Chondrocyte (in vitro differentiated cells): Measurements from ENCODE around the gene POU3F1. TPM values are rescaled to one million over a fixed set of nuclear protein-coding genes. Genes with fewer than 3 reads are reported as not detected.

Experiments used
- DNase-seq: peaks from one replicate; pipeline ENCODE4 v3.0.0; 2021; ENCODE audit warnings: mixed read lengths, low spot score
- H3K27ac Mint-ChIP-seq: one replicate; pipeline ENCODE4 v1.8.0; 2021; ENCODE audit warnings: mild to moderate bottlenecking, moderate library complexity, mixed read lengths; ENCODE audit not compliant: unreplicated experiment
- H3K27me3 Mint-ChIP-seq: 2 replicates; pipeline ENCODE4 v1.8.0; 2021; ENCODE audit warnings: low read depth, mixed read lengths
- H3K36me3 Mint-ChIP-seq: 2 replicates; pipeline ENCODE4 v1.8.0; 2021; ENCODE audit warnings: low read depth, mixed read lengths
- H3K4me1 Mint-ChIP-seq: 2 replicates; pipeline ENCODE4 v1.8.0; 2021; ENCODE audit warnings: low read depth, mild to moderate bottlenecking, mixed read lengths
- H3K4me3 Mint-ChIP-seq: one replicate; pipeline ENCODE4 v1.8.0; 2021; ENCODE audit warnings: mild to moderate bottlenecking, moderate library complexity, mixed read lengths; ENCODE audit not compliant: unreplicated experiment
- H3K9me3 Mint-ChIP-seq: 2 replicates; pipeline ENCODE4 v1.8.0; 2021; ENCODE audit warnings: low read depth, mixed read lengths
- CTCF ChIP-seq: fragments of 200-600 bp; sonication (generic); IDR thresholded peaks from 2 replicates; pipeline ENCODE4 v1.5.0; 2021; ENCODE audit warnings: antibody characterized with exemption, mild to moderate bottlenecking, moderate library complexity
- total RNA-seq: library from RNA; stranded (reverse); gene quantifications from 3 replicates; pipeline ENCODE4 v1.2.1, GENCODE V29; 2021

Gene POU3F1
- total RNA-seq, 1 donor from 2014 or later: 1.6 TPM

GRCh38 chr1:38085666-38086330, 39.2 kb upstream of the POU3F1 start:
- no peak overlapping the region for H3K27ac Mint-ChIP-seq
- H3K36me3 Mint-ChIP-seq: no peaks in the 10 kb centered on the region
- H3K27me3 Mint-ChIP-seq: peaks cover 11% of the 10 kb centered on the region
- no peak overlapping the region for H3K4me3 Mint-ChIP-seq
- no peaks in the 10 kb centered on the region for H3K9me3 Mint-ChIP-seq
- peak; percentile 76 for DNase-seq
- peaks cover 4% of the 10 kb centered on the region for H3K4me1 Mint-ChIP-seq
- TF ChIP-seq CTCF: no peak

GRCh38 chr1:38084700-38085099, 38.1 kb upstream of the POU3F1 start:
- Mint-ChIP-seq H3K27ac (no peak overlapping the region), H3K4me1 (peaks cover 4% of the 10 kb centered on the region), H3K9me3 (no peaks in the 10 kb centered on the region), H3K4me3 (no peak overlapping the region), H3K36me3 (no peaks in the 10 kb centered on the region), H3K27me3 (peaks cover 2% of the 10 kb centered on the region)
- DNase-seq: peak; percentile 47
- TF ChIP-seq CTCF: no peak

- no peak overlapping the region for H3K27ac Mint-ChIP-seq
- no peak for TF ChIP-seq CTCF
- peaks cover 4% of the 10 kb centered on the region for H3K4me1 Mint-ChIP-seq
- H3K27me3 Mint-ChIP-seq: no peaks in the 10 kb centered on the region
- DNase-seq: no peak
- H3K36me3 Mint-ChIP-seq: no peaks in the 10 kb centered on the region
- H3K4me3 Mint-ChIP-seq: no peak overlapping the region
- no peaks in the 10 kb centered on the region for H3K9me3 Mint-ChIP-seq
These were observed 37.5 kb upstream of the POU3F1 start for GRCh38 chr1:38084113-38084512.

GRCh38 chr1:38083541-38083940, 36.9 kb upstream of the POU3F1 start:
- Mint-ChIP-seq H3K4me1 (peaks cover 4% of the 10 kb centered on the region), H3K27me3 (no peaks in the 10 kb centered on the region), H3K4me3 (no peak overlapping the region), H3K9me3 (no peaks in the 10 kb centered on the region), H3K27ac (no peak overlapping the region), H3K36me3 (no peaks in the 10 kb centered on the region)
- no peak for DNase-seq
- no peak for TF ChIP-seq CTCF

GRCh38 chr1:38082769-38083263, 36.2 kb upstream of the POU3F1 start:
- no peak for TF ChIP-seq CTCF
- H3K9me3 Mint-ChIP-seq: no peaks in the 10 kb centered on the region
- no peak overlapping the region for H3K4me3 Mint-ChIP-seq
- H3K4me1 Mint-ChIP-seq: peaks cover 4% of the 10 kb centered on the region
- H3K27ac Mint-ChIP-seq: no peak overlapping the region
- no peaks in the 10 kb centered on the region for H3K36me3 Mint-ChIP-seq
- no peak for DNase-seq
- no peaks in the 10 kb centered on the region for H3K27me3 Mint-ChIP-seq
